Loucy (cell line): ENCODE data around the gene JARID2.

Experiments used
- EZH2phosphoT487 ChIP-seq: fragments of 200-600 bp; IDR thresholded peaks from 2 replicates; pipeline ENCODE4 v1.6.1; 2018; ENCODE audit warnings: antibody characterized with exemption, mild to moderate bottlenecking, moderate library complexity, borderline replicate concordance
- TF ChIP-seq, protein P1 (sequence below): fragments of 200-600 bp; sonication (generic); conservative IDR thresholded peaks from 2 replicates; pipeline ENCODE4 v1.5.1; 2014; ENCODE audit warnings: mild to moderate bottlenecking, antibody characterized with exemption, low read length

DNA sequence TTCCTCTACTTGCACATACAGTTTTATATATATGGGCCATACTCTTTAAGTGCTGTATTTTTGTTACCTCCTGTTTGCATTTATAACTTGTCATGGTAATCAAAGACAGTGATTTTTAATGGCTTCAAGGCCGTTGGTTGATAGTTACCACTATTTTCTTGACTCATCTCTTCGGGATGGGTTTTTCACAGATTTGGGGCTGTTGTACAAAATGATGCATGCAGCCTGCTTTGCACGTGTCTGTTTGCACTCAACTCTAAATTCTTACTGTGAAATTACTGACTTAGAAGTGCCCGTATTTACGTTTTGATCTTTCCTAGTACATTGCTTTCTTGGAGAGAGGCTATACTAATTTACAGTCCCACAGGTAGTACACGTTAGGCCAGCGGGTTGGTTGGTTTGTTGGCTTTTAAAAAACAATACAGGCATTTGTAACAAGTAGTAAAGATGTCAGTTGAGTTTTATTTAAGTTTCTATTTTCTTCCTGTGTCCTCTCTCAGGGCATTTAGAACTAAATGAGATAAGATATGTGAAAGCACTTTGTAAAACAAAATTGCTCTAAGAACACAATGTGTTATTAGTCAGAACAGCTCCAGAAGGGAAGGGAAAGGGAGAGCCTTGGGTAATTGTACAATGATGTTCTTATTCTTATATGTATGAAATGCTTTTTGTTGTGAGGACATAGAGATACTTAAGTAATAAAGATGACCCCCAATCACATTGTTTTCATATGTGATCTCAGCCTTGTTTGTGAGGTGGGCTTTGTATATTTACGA lies 11.7 kb downstream of the JARID2 start:
- TF ChIP-seq, protein P1, sequence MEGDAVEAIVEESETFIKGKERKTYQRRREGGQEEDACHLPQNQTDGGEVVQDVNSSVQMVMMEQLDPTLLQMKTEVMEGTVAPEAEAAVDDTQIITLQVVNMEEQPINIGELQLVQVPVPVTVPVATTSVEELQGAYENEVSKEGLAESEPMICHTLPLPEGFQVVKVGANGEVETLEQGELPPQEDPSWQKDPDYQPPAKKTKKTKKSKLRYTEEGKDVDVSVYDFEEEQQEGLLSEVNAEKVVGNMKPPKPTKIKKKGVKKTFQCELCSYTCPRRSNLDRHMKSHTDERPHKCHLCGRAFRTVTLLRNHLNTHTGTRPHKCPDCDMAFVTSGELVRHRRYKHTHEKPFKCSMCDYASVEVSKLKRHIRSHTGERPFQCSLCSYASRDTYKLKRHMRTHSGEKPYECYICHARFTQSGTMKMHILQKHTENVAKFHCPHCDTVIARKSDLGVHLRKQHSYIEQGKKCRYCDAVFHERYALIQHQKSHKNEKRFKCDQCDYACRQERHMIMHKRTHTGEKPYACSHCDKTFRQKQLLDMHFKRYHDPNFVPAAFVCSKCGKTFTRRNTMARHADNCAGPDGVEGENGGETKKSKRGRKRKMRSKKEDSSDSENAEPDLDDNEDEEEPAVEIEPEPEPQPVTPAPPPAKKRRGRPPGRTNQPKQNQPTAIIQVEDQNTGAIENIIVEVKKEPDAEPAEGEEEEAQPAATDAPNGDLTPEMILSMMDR: no peak
- no peak for TF ChIP-seq EZH2phosphoT487
